DMS114 treated with DMSO at 0.1 percent for 48 hours (cell line): Measurements from ENCODE around the gene GPC6.

Source experiments
- DNase-seq: peaks from one replicate; lab custom pipeline; 2025; ENCODE audit not compliant: unreplicated experiment; lab: John Stamatoyannopoulos, UW

Gene GPC6

GRCh38 chr13:94417294-94417693 lies 1190.7 kb downstream of the GPC6 start:
- DNase-seq: no peak

GRCh38 chr13:94419304-94419924 lies 1192.8 kb downstream of the GPC6 start:
- no peak for DNase-seq

GRCh38 chr13:94419925-94420305 lies 1193.3 kb downstream of the GPC6 start:
- no peak for DNase-seq

- DNase-seq: no peak
Measured at GRCh38 chr13:94427313-94427953, 1200.8 kb downstream of the GPC6 start.

GRCh38 chr13:94431574-94431973 lies 1205.0 kb downstream of the GPC6 start:
- peak; percentile 1 for DNase-seq

GRCh38 chr13:94431987-94432386 lies 1205.4 kb downstream of the GPC6 start:
- no peak for DNase-seq

GRCh38 chr13:94433055-94433961 lies 1206.7 kb downstream of the GPC6 start:
- no peak for DNase-seq

- DNase-seq: peak; percentile 40
Measured at GRCh38 chr13:94435604-94436226, 1209.1 kb downstream of the GPC6 start.

GRCh38 chr13:94444826-94445225 lies 1218.2 kb downstream of the GPC6 start:
- DNase-seq: no peak

GRCh38 chr13:94454334-94454733 lies 1227.7 kb downstream of the GPC6 start:
- DNase-seq: no peak

- no peak for DNase-seq
Measured at GRCh38 chr13:94454906-94455305, 1228.3 kb downstream of the GPC6 start.

GRCh38 chr13:94455414-94455813 lies 1228.8 kb downstream of the GPC6 start:
- DNase-seq: no peak
